AG09309 (cell line): ENCODE results near the gene FRMD4A.

Experiments used
- DNase-seq: peaks from one replicate; pipeline ENCODE4 v3.0.0-alpha.2; 2010; ENCODE audit warnings: low read depth
- H3K4me3 ChIP-seq: 2 replicates; pipeline ENCODE4 v1.5.1; 2011; ENCODE audit warnings: mild to moderate bottlenecking, low read depth, low read length, moderate library complexity; ENCODE audit not compliant: control insufficient read depth
- TF ChIP-seq, protein P1 (sequence below): IDR thresholded peaks from 2 replicates; pipeline ENCODE4 v1.5.1; 2011; ENCODE audit warnings: mild to moderate bottlenecking, low read depth, low read length, inconsistent platforms; ENCODE audit not compliant: insufficient read depth, control insufficient read depth; ENCODE audit errors: missing control alignments

The FRMD4A gene

GRCh38 chr10:14118953-14119352 lies 211.8 kb downstream of the FRMD4A start:
- TF ChIP-seq, protein P1, sequence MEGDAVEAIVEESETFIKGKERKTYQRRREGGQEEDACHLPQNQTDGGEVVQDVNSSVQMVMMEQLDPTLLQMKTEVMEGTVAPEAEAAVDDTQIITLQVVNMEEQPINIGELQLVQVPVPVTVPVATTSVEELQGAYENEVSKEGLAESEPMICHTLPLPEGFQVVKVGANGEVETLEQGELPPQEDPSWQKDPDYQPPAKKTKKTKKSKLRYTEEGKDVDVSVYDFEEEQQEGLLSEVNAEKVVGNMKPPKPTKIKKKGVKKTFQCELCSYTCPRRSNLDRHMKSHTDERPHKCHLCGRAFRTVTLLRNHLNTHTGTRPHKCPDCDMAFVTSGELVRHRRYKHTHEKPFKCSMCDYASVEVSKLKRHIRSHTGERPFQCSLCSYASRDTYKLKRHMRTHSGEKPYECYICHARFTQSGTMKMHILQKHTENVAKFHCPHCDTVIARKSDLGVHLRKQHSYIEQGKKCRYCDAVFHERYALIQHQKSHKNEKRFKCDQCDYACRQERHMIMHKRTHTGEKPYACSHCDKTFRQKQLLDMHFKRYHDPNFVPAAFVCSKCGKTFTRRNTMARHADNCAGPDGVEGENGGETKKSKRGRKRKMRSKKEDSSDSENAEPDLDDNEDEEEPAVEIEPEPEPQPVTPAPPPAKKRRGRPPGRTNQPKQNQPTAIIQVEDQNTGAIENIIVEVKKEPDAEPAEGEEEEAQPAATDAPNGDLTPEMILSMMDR = no peak
- no peak overlapping the region for H3K4me3 ChIP-seq
- no peak for DNase-seq

DNA sequence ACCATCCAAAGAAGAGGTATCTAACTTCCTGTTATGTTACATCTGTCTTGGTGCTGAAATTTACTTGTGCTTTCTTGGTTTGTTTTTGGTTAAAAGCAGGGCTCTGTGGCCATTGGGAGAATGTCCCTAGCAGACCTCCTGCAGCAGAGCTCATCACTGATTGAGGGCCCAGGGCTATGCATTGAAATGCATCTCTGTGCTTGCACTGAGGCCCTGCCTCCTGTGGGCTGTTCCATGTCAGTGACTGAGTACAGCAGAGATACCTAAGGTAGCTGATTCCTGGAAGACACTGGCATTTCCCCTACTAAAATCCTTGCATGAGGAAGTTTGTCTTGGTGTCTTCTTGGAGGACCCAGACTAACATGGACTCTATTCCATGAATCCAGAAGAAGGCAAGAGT lies 213.9 kb downstream of the FRMD4A start:
- no peak for DNase-seq
- no peak overlapping the region for H3K4me3 ChIP-seq
- TF ChIP-seq, protein P1 = no peak

GRCh38 chr10:14116021-14116420 lies 214.7 kb downstream of the FRMD4A start:
- H3K4me3 ChIP-seq = no peak overlapping the region
- TF ChIP-seq, protein P1 = no peak
- DNase-seq = no peak

DNA sequence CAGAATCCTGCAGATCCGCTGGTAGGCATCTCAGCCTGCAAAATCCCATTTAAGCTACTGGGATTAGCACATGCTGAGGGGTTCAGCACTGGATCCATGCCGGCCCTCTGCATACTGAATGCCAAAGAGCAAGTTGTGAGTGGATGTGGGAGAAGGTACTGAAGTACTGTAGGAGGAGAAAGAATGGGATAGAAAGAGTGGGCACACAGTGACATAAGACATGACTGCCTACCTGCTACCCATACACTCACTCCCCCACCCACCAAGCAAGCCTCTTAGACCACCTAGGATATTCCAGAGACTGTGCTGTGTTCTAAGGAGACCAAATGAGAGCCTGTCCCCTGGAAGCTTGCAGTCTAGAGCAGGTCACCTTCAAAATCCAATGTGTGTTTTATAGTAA lies 215.9 kb downstream of the FRMD4A start:
- DNase-seq = no peak
- no peak overlapping the region for H3K4me3 ChIP-seq
- TF ChIP-seq, protein P1 = no peak

DNA sequence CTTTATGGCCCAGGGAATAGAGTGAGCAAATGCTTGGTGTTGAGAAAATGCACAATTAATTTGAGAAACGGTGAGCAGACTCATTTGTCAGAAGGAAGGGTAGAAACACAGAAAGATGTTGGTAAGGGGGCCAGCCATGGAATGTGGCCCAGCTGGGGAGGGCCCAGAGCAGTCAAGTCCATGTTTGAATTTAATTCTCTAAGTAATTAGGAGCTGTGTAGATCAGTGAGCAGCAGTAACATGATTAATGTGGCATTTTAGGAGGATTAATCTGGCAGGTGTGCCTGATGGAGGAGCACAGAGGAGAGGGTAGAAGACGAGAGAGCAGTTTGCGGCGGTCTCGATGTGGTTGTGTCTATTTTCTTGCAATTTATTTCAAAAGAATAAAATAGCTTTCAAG lies 218.7 kb downstream of the FRMD4A start:
- DNase-seq = no peak
- H3K4me3 ChIP-seq = no peak overlapping the region
- TF ChIP-seq, protein P1 = no peak

- H3K4me3 ChIP-seq = no peak overlapping the region
- no peak for DNase-seq
- TF ChIP-seq, protein P1 = no peak
Measured at GRCh38 chr10:14111208-14111607, 219.5 kb downstream of the FRMD4A start.

- no peak overlapping the region for H3K4me3 ChIP-seq
- TF ChIP-seq, protein P1 = no peak
- DNase-seq = no peak
Measured at GRCh38 chr10:14106828-14107227, 223.9 kb downstream of the FRMD4A start.
